ENCODE results near the gene MDP1.

MDP1 gene

DNA sequence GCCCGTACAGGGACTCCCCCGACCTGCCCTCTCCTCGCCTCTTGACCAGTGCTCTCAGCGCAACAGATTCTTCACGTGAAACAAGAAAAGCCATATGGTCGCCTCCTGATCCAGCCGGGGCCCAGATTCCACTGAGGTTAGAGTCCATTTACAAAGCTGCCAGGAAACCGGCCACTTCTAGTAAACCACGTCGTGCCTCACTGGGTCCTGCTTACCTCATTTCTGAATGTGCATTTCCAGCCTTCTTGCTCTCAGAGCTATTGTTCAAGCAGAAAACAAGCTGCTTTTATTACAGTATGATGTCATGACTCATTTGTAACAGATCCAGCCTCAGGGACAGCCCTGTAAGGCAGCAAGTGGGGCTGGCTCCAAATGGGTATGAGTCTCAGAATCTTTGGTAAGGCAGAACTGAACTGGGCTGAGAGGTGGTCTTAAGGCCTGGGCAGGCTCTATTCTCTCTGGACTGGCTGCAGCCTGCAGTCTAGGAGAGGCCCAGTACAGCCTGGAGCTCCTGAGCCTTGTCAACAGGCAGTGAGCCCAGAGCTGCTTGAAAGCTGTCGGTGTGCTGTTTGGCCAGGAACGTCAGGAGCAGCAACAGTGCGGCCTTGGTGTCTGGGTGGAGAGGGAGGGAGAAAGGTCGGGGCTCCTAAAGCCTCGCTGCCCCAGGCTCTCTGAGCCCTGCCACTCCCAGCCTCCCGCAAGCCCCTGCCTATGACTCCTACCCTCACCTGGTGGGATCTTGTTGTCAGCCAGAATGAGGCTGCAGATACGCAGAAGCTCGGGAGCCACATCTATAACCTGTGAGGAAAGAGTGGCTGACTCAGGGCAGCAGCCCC lies 35.7 kb downstream of the MDP1 start:
- DNase-seq, result no peak

- no peak for DNase-seq
These were observed 36.4 kb downstream of the MDP1 start for GRCh38 chr14:24179294-24179960.

GRCh38 chr14:24178399-24179178 lies 37.3 kb downstream of the MDP1 start:
- no peak for DNase-seq

DNA sequence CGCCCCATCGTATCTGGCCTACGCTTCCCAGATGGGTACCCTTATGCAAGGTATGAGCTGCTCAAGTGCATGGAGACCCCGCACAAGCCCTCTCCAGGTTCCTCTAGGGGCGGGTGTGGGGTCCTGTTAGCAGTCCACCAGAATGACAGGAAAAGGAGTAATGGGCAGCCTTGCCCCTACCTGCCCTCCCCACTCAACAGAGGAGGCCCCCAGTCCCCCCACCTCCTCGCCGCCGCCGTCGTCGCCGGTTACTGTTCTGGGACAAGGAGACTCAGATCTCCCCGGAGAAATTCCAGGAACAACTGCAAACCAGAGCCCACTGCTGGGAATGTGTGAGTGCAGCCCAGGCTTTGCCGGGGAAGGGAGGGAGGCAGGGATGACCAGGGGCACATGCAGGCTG lies 38.0 kb downstream of the MDP1 start:
- DNase-seq, result no peak

DNA sequence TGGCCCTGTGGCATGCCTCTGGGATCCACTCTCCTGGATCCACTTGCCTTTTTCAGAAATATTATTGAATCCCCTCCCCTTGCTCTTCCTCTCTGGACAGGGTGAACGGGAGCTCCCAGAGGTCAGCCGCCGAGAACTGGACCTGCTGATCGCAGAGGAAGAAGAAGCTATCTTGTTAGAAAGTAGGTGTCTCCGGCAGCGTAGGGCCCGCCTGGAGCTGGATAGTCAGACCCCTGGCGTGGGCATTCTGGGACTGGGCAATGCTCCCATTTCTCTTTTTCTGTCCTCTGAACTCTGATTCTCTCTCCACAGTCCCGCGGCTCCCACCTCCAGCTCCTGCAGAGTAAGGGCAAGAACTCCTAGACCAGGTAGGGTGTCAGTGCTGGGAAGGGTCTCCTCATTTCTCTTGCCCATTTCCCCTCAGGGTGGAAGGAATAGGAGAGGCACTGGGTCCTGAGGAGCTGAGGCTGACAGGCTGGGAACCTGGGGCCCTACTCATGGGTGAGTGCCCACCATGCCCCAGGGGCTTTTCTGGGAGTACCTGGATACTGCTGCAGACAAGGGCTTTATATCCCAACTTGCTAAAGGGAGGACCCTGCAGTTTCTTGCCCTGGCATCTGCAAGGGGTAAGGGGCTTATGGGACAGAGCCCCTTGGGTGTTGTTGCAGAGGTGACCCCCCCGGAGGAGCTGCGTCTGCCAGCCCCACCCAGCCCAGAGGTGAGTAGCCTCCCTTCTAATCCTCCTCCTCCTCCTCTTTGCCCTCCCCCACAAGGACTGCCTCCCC lies 38.6 kb downstream of the MDP1 start:
- no peak for DNase-seq

DNA sequence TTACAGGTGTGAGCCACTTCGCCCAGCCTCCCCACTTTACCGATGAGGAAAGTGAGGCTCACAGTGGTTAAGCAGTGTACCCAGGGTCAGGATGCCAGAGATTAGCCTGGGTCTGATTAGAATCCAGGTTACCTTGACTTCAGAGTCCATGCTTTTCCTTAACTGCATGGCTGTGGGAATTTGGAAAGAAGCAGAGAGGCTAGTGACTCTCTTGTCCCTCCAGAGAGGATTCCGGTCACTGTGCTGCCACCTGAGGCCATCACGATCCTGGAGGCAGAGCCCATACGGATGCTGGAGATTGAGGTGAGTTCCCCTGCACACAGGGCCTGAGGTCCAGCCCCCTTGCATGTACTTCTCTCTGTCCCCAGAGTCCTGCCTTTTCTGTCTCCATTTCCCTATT lies 39.3 kb downstream of the MDP1 start:
- no peak for DNase-seq

- no peak for DNase-seq
These were observed 43.0 kb downstream of the MDP1 start for GRCh38 chr14:24172871-24173281.

GRCh38 chr14:24172261-24172860 lies 43.5 kb downstream of the MDP1 start:
- no peak for DNase-seq

GRCh38 chr14:24171422-24172260 lies 44.2 kb downstream of the MDP1 start, which contains the start of gene REC8:
Gene REC8 (plus strand): TSS chr14:24172080. CDS start chr14:24172553, 473 bp downstream.
- peak; percentile 77 to 86 for DNase-seq

DNA sequence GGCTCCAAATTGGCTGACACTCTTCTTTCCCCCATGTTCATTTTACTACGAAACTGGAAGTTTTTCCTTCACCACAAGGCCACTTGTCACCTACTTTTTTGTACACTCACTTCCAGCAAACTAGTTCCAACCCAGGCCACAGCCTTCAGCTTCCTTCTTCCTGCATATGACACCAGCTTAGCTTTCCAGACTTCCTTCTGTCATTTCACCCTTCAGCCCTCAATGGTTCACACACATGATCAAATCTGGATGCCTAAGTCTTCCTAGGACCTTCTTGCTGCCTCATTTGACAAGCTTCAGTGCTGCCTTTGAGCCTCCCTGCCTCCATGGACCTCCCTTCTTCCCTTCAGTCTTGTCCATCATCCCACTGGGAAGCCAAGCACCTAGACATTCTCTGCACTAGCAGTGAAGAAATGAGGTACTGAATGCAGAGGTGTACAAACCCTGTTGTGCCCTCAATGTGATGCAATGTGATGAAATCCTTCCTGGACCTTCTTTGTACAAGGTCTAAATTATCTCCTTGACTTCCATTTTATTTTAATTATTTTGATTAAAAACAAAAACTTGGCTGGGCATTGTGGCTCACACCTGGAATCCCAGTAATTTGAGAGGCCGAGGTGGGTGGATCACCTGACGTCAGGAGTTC lies 48.3 kb downstream of the MDP1 start:
- no peak for DNase-seq

- no peak for DNase-seq
These were observed 50.1 kb downstream of the MDP1 start for GRCh38 chr14:24165785-24166184.

- DNase-seq, result no peak
These were observed 51.3 kb downstream of the MDP1 start for GRCh38 chr14:24164518-24164991.

All from CD4-positive, alpha-beta T cell treated with Interferon alpha-2 for 1 hour (primary cell).